ENCODE measurements around the gene MYO1E. TPM values are rescaled to one million over a fixed set of nuclear protein-coding genes. Genes with fewer than 3 reads are reported as not detected.
A peak's percentile ranks its signal among the peaks of the same experiment; 100 is the strongest.

The MYO1E gene
- total and polyA plus RNA-seq, 4 donors, result 20.9 to 84.2 (median 52.4) TPM

- ATAC-seq (ENCODE audit: insufficient read depth, low FRiP score) (no peak), DNase-seq (peak; percentile 40 to 77 (median 63))
- H3K27me3 ChIP-seq (ENCODE audit: control insufficient read depth in 3 of 3, insufficient read depth in 3 of 3, low read length in 2 of 3), result no peaks in the 10 kb centered on the region
- TF ChIP-seq, protein P1, sequence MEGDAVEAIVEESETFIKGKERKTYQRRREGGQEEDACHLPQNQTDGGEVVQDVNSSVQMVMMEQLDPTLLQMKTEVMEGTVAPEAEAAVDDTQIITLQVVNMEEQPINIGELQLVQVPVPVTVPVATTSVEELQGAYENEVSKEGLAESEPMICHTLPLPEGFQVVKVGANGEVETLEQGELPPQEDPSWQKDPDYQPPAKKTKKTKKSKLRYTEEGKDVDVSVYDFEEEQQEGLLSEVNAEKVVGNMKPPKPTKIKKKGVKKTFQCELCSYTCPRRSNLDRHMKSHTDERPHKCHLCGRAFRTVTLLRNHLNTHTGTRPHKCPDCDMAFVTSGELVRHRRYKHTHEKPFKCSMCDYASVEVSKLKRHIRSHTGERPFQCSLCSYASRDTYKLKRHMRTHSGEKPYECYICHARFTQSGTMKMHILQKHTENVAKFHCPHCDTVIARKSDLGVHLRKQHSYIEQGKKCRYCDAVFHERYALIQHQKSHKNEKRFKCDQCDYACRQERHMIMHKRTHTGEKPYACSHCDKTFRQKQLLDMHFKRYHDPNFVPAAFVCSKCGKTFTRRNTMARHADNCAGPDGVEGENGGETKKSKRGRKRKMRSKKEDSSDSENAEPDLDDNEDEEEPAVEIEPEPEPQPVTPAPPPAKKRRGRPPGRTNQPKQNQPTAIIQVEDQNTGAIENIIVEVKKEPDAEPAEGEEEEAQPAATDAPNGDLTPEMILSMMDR (IDR thresholded peaks at IDR 0.05; ENCODE audit: control extremely low read depth, extremely low read depth), result no peak
- no peak overlapping the region for H3K4me3 ChIP-seq
- H3K36me3 ChIP-seq (ENCODE audit: control insufficient read depth in 4 of 4, insufficient read depth in 4 of 4, low read length in 4 of 4), result peaks cover 0 to 24% (median 7%) of the 10 kb centered on the region in 4 donors
- 71 to 77% methylated on average over 7 of the region's 7 CpGs for WGBS, 2 donors
- peaks cover 0 to 11% (median 0%) of the 10 kb centered on the region in 5 donors for H3K4me1 ChIP-seq (ENCODE audit: control insufficient read depth in 5 of 5, insufficient read depth in 5 of 5, low read length in 5 of 5)
- no peak overlapping the region for H3K27ac ChIP-seq (ENCODE audit: low read depth in 1 of 2, low read length in 1 of 2)
- H3K9ac ChIP-seq (ENCODE audit: insufficient read depth in 1 of 2, low read length in 2 of 2), result no peak overlapping the region
- H3K9me3 ChIP-seq (ENCODE audit: control insufficient read depth in 4 of 4, insufficient read depth in 3 of 4, low read length in 3 of 4), result no peaks in the 10 kb centered on the region
Observed at GRCh38 chr15:59158701-59159034, 214.0 kb downstream of the MYO1E start.

- no peaks in the 10 kb centered on the region for H3K9me3 ChIP-seq (ENCODE audit: control insufficient read depth in 4 of 4, insufficient read depth in 3 of 4, low read length in 3 of 4)
- no peaks in the 10 kb centered on the region for H3K27me3 ChIP-seq (ENCODE audit: control insufficient read depth in 3 of 3, insufficient read depth in 3 of 3, low read length in 2 of 3)
- ATAC-seq (ENCODE audit: insufficient read depth, low FRiP score) (no peak), DNase-seq (peak in 1 of 3 donors; percentile 38)
- peaks cover 0 to 27% (median 9%) of the 10 kb centered on the region in 4 donors for H3K36me3 ChIP-seq (ENCODE audit: control insufficient read depth in 4 of 4, insufficient read depth in 4 of 4, low read length in 4 of 4)
- TF ChIP-seq, protein P1 (IDR thresholded peaks at IDR 0.05; ENCODE audit: control extremely low read depth, extremely low read depth), result no peak
- H3K27ac ChIP-seq (ENCODE audit: low read depth in 1 of 2, low read length in 1 of 2), result no peak overlapping the region
- no peak overlapping the region for H3K4me3 ChIP-seq
- 88 to 93% methylated on average over 9 of the region's 9 CpGs for WGBS, 2 donors
- H3K4me1 ChIP-seq (ENCODE audit: control insufficient read depth in 5 of 5, insufficient read depth in 5 of 5, low read length in 5 of 5), result peaks cover 0 to 11% (median 0%) of the 10 kb centered on the region in 5 donors
- no peak overlapping the region for H3K9ac ChIP-seq (ENCODE audit: insufficient read depth in 1 of 2, low read length in 2 of 2)
Observed at GRCh38 chr15:59157840-59158700, 214.6 kb downstream of the MYO1E start.

- H3K4me1 ChIP-seq (ENCODE audit: control insufficient read depth in 5 of 5, insufficient read depth in 5 of 5, low read length in 5 of 5), result peaks cover 0 to 11% (median 0%) of the 10 kb centered on the region in 5 donors
- H3K27me3 ChIP-seq (ENCODE audit: control insufficient read depth in 3 of 3, insufficient read depth in 3 of 3, low read length in 2 of 3), result no peaks in the 10 kb centered on the region
- WGBS, 2 donors, result 97 to 98% methylated on average over 5 of the region's 5 CpGs
- peaks cover 0 to 30% (median 12%) of the 10 kb centered on the region in 4 donors for H3K36me3 ChIP-seq (ENCODE audit: control insufficient read depth in 4 of 4, insufficient read depth in 4 of 4, low read length in 4 of 4)
- DNase-seq, result no peak
- no peak overlapping the region for H3K27ac ChIP-seq (ENCODE audit: low read depth in 1 of 2, low read length in 1 of 2)
- H3K4me3 ChIP-seq, result no peak overlapping the region
- TF ChIP-seq, protein P1 (IDR thresholded peaks at IDR 0.05; ENCODE audit: control extremely low read depth, extremely low read depth), result no peak
- ATAC-seq (ENCODE audit: insufficient read depth, low FRiP score), result no peak
- no peak overlapping the region for H3K9ac ChIP-seq (ENCODE audit: insufficient read depth in 1 of 2, low read length in 2 of 2)
- no peaks in the 10 kb centered on the region for H3K9me3 ChIP-seq (ENCODE audit: control insufficient read depth in 4 of 4, insufficient read depth in 3 of 4, low read length in 3 of 4)
Observed at GRCh38 chr15:59157396-59157795, 215.3 kb downstream of the MYO1E start.

All from lung (tissue), 12 donors.